GM23248 (cell line): Measurements from ENCODE around the gene TP63.

Experiments
- EZH2 ChIP-seq: fragments of 200-600 bp; sonication (generic); IDR thresholded peaks from 2 replicates; pipeline ENCODE4 v1.6.1; 2018; ENCODE audit warnings: antibody characterized with exemption, mild to moderate bottlenecking; ENCODE audit not compliant: insufficient read depth, poor library complexity, severe bottlenecking
- EZH2phosphoT487 ChIP-seq: fragments of 200-600 bp; sonication (generic); IDR thresholded peaks from 2 replicates; pipeline ENCODE4 v1.6.1; 2018; ENCODE audit warnings: antibody characterized with exemption, moderate library complexity, mild to moderate bottlenecking, low read depth; ENCODE audit not compliant: insufficient read depth

DNA sequence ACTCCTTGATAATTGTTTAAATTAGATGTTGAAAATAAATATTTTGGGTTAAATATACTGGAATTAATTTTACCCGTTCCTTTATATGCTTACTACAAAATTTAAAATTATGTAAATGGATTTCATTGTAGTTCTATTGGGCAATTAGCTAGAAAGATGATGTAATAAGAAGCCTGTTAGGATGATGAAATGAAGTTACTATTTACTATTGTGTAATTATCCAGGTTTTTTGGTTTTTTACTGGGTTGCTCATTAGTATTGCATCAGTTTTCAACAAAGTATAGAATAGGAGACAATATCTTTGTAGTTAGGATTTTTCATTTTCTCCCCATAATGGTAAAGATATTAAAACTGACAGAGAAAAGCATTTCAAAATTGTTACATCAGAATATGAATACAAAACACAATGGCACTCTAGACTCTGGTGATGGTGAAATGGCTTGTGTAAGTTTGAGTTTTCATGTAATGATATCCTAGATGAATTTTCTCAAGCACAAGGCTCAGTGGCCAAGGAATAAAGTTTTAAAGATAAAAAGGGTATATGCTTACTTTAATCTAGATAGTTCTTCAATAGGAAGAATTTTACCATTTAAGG lies 267.5 kb downstream of the TP63 start:
- no peak for TF ChIP-seq EZH2
- TF ChIP-seq EZH2phosphoT487, result no peak
